Colonic mucosa (tissue), 4 donors: ENCODE results near the gene SREBF1. TPM values are rescaled to one million over a fixed set of nuclear protein-coding genes. Genes with fewer than 3 reads are reported as not detected.

Experiments used
- DNase-seq: peaks from one replicate; pipeline ENCODE4 v3.0.0-alpha.2; 2020
- H3K27ac ChIP-seq: fragments of 200-600 bp; one replicate; pipeline ENCODE4 v1.8.0; 2021
- H3K27me3 ChIP-seq: fragments of 200-600 bp; one replicate; pipeline ENCODE4 v1.8.0; 2021
- H3K36me3 ChIP-seq: fragments of 200-600 bp; one replicate; pipeline ENCODE4 v1.8.0; 2021
- H3K4me1 ChIP-seq: fragments of 200-600 bp; one replicate; pipeline ENCODE4 v1.8.0; 2021; ENCODE audit warnings: mild to moderate bottlenecking
- H3K4me3 ChIP-seq: fragments of 200-600 bp; one replicate; pipeline ENCODE4 v1.8.0; 2021
- H3K9ac ChIP-seq, 2 donors: one replicate each; pipeline ENCODE4 v1.7.0; 2013; ENCODE audit warnings: control low read depth in 2 of 2, low read depth in 2 of 2, low read length in 2 of 2
- H3K9me3 ChIP-seq: fragments of 200-600 bp; one replicate; pipeline ENCODE4 v1.8.0; 2021
- CTCF ChIP-seq: fragments of 200-600 bp; IDR thresholded peaks from one replicate; pipeline ENCODE4 v1.8.0; 2022; ENCODE audit warnings: antibody characterized with exemption, mild to moderate bottlenecking
- intact Hi-C: fragments of 100-400 bp; cut with DNase I; formaldehyde crosslinking; loops from one replicate; pipeline ENCODE4 v1.14.1; 2022
- total RNA-seq, 2 donors: library from RNA; stranded (reverse); fragmentation: NEBNext Ultra II Directional in 1 of 2; extraction: Animal tissue kit (Norgen Biotek cat#: 25700) in 1 of 2; gene quantifications; one replicate each; pipeline ENCODE4 v1.2.1, GENCODE V29; 2021
- donor health status: healthy.
- donor health status: DM: no; HTN: no; CAD: no.
- donor health status: DM: no; HTN: no; CAD: no.

The SREBF1 gene
- total RNA-seq, 2 donors from 2014 or later = 170 to 174 TPM

GRCh38 chr17:17849845-17850373, 13.1 kb upstream of the SREBF1 start:
- H3K9me3 ChIP-seq = no peaks in the 10 kb centered on the region
- DNase-seq = no peak
- TF ChIP-seq CTCF = no peak
- H3K9ac ChIP-seq = no peak overlapping the region
- no peaks in the 10 kb centered on the region for H3K27me3 ChIP-seq
- peaks cover 7% of the 10 kb centered on the region for H3K4me1 ChIP-seq
- H3K36me3 ChIP-seq = no peaks in the 10 kb centered on the region
- H3K4me3 ChIP-seq = no peak overlapping the region
- intact Hi-C loops = no loop called here
- peak overlapping the region; percentile 71 for H3K27ac ChIP-seq

- peak overlapping the region; percentile 71 for H3K27ac ChIP-seq
- no peaks in the 10 kb centered on the region for H3K27me3 ChIP-seq
- no peaks in the 10 kb centered on the region for H3K36me3 ChIP-seq
- H3K9ac ChIP-seq = no peak overlapping the region
- peak; percentile 60 for DNase-seq
- H3K4me3 ChIP-seq = no peak overlapping the region
- intact Hi-C loops = no loop called here
- peaks cover 7% of the 10 kb centered on the region for H3K4me1 ChIP-seq
- H3K9me3 ChIP-seq = no peaks in the 10 kb centered on the region
- no peak for TF ChIP-seq CTCF
Measured at GRCh38 chr17:17849147-17849820, 12.5 kb upstream of the SREBF1 start.

GRCh38 chr17:17848311-17849082, 11.7 kb upstream of the SREBF1 start:
- Histone ChIP-seq H3K4me1 (peaks cover 7% of the 10 kb centered on the region), H3K9ac (no peak overlapping the region), H3K4me3 (no peak overlapping the region), H3K36me3 (no peaks in the 10 kb centered on the region), H3K27ac (peak overlapping the region; percentile 71), H3K27me3 (no peaks in the 10 kb centered on the region), H3K9me3 (no peaks in the 10 kb centered on the region)
- DNase-seq = no peak
- intact Hi-C loops = no loop called here
- TF ChIP-seq CTCF = no peak

DNA sequence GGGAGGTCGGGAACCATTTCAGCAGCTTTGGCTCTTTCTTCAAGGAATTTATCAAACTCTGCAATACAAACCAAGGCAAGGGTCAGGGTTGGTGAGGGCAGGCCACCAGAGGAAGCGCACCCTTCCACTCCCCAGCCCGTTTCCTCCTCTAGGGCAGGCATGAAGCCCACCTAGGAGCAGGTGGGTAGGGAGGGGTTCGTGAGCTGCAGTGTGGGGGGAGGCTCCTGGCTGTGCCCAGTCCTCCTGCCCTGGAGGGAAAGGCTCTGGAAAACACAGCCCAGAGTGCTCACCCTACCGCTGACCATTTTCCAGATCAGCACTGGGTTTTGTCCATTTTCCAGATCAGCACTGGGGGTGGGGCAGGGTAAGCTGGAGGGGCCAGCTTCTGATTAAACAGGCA, 10.9 kb upstream of the SREBF1 start:
- no peaks in the 10 kb centered on the region for H3K9me3 ChIP-seq
- no peak for TF ChIP-seq CTCF
- no peak overlapping the region for H3K27ac ChIP-seq
- no peak overlapping the region for H3K4me3 ChIP-seq
- no peak overlapping the region for H3K9ac ChIP-seq
- peaks cover 7% of the 10 kb centered on the region for H3K4me1 ChIP-seq
- DNase-seq = no peak
- no peaks in the 10 kb centered on the region for H3K27me3 ChIP-seq
- intact Hi-C loops = no loop called here
- H3K36me3 ChIP-seq = no peaks in the 10 kb centered on the region

- no peak for DNase-seq
- TF ChIP-seq CTCF = no peak
- Histone ChIP-seq H3K9me3 (no peaks in the 10 kb centered on the region), H3K4me3 (no peak overlapping the region), H3K27ac (no peak overlapping the region), H3K27me3 (no peaks in the 10 kb centered on the region), H3K36me3 (no peaks in the 10 kb centered on the region), H3K9ac (no peak overlapping the region), H3K4me1 (peaks cover 7% of the 10 kb centered on the region)
- intact Hi-C loops = no loop called here
Measured at GRCh38 chr17:17847118-17847689, 10.4 kb upstream of the SREBF1 start.
